GM12878 (cell line): ENCODE measurements around the gene ARHGAP5. TPM values are rescaled to one million over a fixed set of nuclear protein-coding genes. Genes with fewer than 3 reads are reported as not detected.

Source experiments
- ATAC-seq: fragments of 200-7000 bp; cut with Tn5 transposase; 3 replicates; pipeline ENCODE4 v1.9.1; 2020; ENCODE audit warnings: mild to moderate bottlenecking, moderate library complexity
- BruUV-seq: library from RNA; stranded (reverse); fragments of 400-500 nt; replicated peaks from 2 replicates; lab custom pipeline; 2021; lab: Mats Ljungman, UMichigan
- CTCF ChIA-PET: fragments of 300-600 bp; sonication (Branson Sonifier 250); formaldehyde crosslinking; extraction: SDS; loops from one replicate; lab custom pipeline; 2021; ENCODE audit warnings: inconsistent platforms; lab: Yijun Ruan, JAX
- POLR2A ChIA-PET: fragments of 350-600 bp; formaldehyde crosslinking; extraction: SDS; loops from one replicate; lab custom pipeline; 2021; ENCODE audit warnings: inconsistent platforms; lab: Charles Lee
- RAD21 ChIA-PET: fragments of 300-600 bp; sonication (Branson Sonifier 250); formaldehyde crosslinking; loops from one replicate; lab custom pipeline; 2023; ENCODE audit warnings: antibody characterized with exemption; ENCODE audit not compliant: unreplicated experiment; lab: Charles Lee
- SMC1A ChIA-PET: fragments of 300-600 bp; sonication (Branson Sonifier 250); formaldehyde crosslinking; loops from one replicate; lab custom pipeline; 2023; ENCODE audit not compliant: unreplicated experiment, uncharacterized antibody; lab: Charles Lee
- DNase-seq: peaks from one replicate; pipeline ENCODE4 v3.0.0-alpha.2; 2011; ENCODE audit warnings: low read depth, low spot score
- FAIRE-seq: peaks from 3 replicates; lab custom pipeline; 2011; peaks lifted over from hg19 to GRCh38; lab: Jason Lieb, UNC
- H2AFZ ChIP-seq: 2 replicates; pipeline ENCODE4 v1.6.0; 2011; ENCODE audit warnings: low read depth, low read length, control low read depth; ENCODE audit not compliant: control insufficient read depth
- H3K27ac ChIP-seq: 2 replicates; pipeline ENCODE4 v1.5.1; 2011; ENCODE audit warnings: control low read depth; ENCODE audit not compliant: control insufficient read depth, insufficient read depth
- H3K27me3 ChIP-seq, 2 experiments: replicated peaks in 1 of 2; 2 replicates each; pipeline versions ENCODE4 v1.6.0 to v1.6.1; 2011; ENCODE audit warnings: low read length in 1 of 2; ENCODE audit not compliant: control insufficient read depth in 2 of 2, insufficient read depth in 2 of 2
- H3K36me3 ChIP-seq, 2 experiments: 2 replicates each; pipeline ENCODE4 v1.5.1; 2011; ENCODE audit warnings: low read length in 1 of 2; ENCODE audit not compliant: control insufficient read depth in 2 of 2, insufficient read depth in 2 of 2
- H3K4me1 ChIP-seq: 2 replicates; pipeline ENCODE4 v1.6.1; 2011; ENCODE audit warnings: mild to moderate bottlenecking, low read length, moderate library complexity, mixed read lengths; ENCODE audit not compliant: control insufficient read depth, insufficient read depth
- H3K4me2 ChIP-seq: 2 replicates; pipeline ENCODE4 v1.6.0; 2011; ENCODE audit warnings: control low read depth; ENCODE audit not compliant: control insufficient read depth, insufficient read depth
- H3K4me3 ChIP-seq: fragments of 200-600 bp; sonication (generic); 2 replicates; pipeline ENCODE4 v1.5.1; 2016
- H3K79me2 ChIP-seq: 2 replicates; pipeline ENCODE4 v1.6.0; 2011; ENCODE audit warnings: low read length; ENCODE audit not compliant: control insufficient read depth, insufficient read depth
- H3K9ac ChIP-seq: 2 replicates; pipeline ENCODE4 v1.8.0; 2011; ENCODE audit warnings: low read length, control low read depth, mixed read lengths; ENCODE audit not compliant: control insufficient read depth, insufficient read depth
- H3K9me3 ChIP-seq: replicated peaks from 3 replicates; pipeline ENCODE4 v1.5.1; 2011; ENCODE audit warnings: mild to moderate bottlenecking, low read length; ENCODE audit not compliant: control insufficient read depth, insufficient read depth
- H4K20me1 ChIP-seq: 2 replicates; pipeline ENCODE4 v1.6.0; 2011; ENCODE audit not compliant: control insufficient read depth, insufficient read depth
- CREB1 ChIP-seq: IDR thresholded peaks from 2 replicates; pipeline ENCODE4 v1.6.1; 2012; ENCODE audit warnings: low read depth, mild to moderate bottlenecking, inconsistent platforms
- HCFC1 ChIP-seq: fragments of 150-350 bp; IDR thresholded peaks from 2 replicates; pipeline ENCODE4 v1.6.1; 2014; ENCODE audit warnings: low read length
- HDAC2 ChIP-seq: fragments of 200-600 bp; sonication (generic); IDR thresholded peaks from 2 replicates; pipeline ENCODE4 v1.6.1; 2017
- KAT2A ChIP-seq: conservative IDR thresholded peaks from 2 replicates; pipeline ENCODE4 v1.6.1; 2011; ENCODE audit warnings: low read depth, low read length; ENCODE audit not compliant: control insufficient read depth
- RB1 ChIP-seq: fragments of 450-650 bp; formaldehyde crosslinking; IDR thresholded peaks from 2 replicates; pipeline ENCODE4 v1.6.1; 2017; ENCODE audit warnings: mild to moderate bottlenecking, borderline replicate concordance
- RFX5 ChIP-seq: IDR thresholded peaks from 2 replicates; pipeline ENCODE4 v1.6.1; 2011; ENCODE audit warnings: low read depth, low read length, improper control_type of control experiment
- SREBF1 ChIP-seq: IDR thresholded peaks from 2 replicates; pipeline ENCODE4 v1.6.1; 2012; ENCODE audit warnings: mild to moderate bottlenecking, low read length
- WGBS: methylation state at CpG from one replicate; pipeline ENCODE4 v1.1.6; 2016; ENCODE audit warnings: low lambda C conversion rate; ENCODE audit not compliant: insufficient replicate concordance, insufficient coverage; ENCODE audit errors: missing lambda C conversion rate; 5-methylcytosine and 5-hydroxymethylcytosine counted together
- in situ Hi-C: fragments of 300-500 bp; cut with MboI; formaldehyde crosslinking; loops from 9 replicates; pipeline ENCODE4 v1.14.3; 2018; ENCODE audit warnings: mixed read lengths
- intact Hi-C: fragments of 100-400 bp; cut with micrococcal nuclease; formaldehyde crosslinking; loops from one replicate; pipeline ENCODE4 v1.14.2; 2022; ENCODE audit not compliant: unreplicated experiment
- polyA plus RNA-seq, 11 experiments: library from polyadenylated mRNA; depleted of rRNA in 4 of 11; unstranded in 6 of 11; stranded (reverse) in 5 of 11; fragments of >200 nt; fragmentation: Nextera tagmentation in 4 of 11; fragmentation: Illumina TruSeq in 1 of 11; extraction: Ambion mirVana in 4 of 11; extraction: Trizol in 1 of 11; gene quantifications; 1 replicate in 1 of 11; 2 replicates in 10 of 11; pipeline versions ENCODE4 v1.2.1 to v1.2.3, GENCODE V29; 2011 to 2016; ENCODE audit warnings: inconsistent platforms in 2 of 11, missing spikeins in 2 of 11, low read depth in 1 of 11
- total RNA-seq, 4 experiments: library from RNA; depleted of rRNA in 3 of 4; stranded (reverse); fragments of >200 nt in 3 of 4; fragmentation: Illumina TruSeq in 1 of 4; extraction: Trizol in 1 of 4; gene quantifications; 2 replicates each; pipeline versions ENCODE4 v1.2.1 to v1.2.3, GENCODE V29; 2013 to 2021
- TF ChIP-seq, protein P1 (sequence below): IDR thresholded peaks from 2 replicates; pipeline ENCODE4 v1.6.1; 2012; ENCODE audit warnings: mild to moderate bottlenecking, low read depth, low read length

Gene ARHGAP5
- total and polyA plus RNA-seq, 10 of the 15 experiments (the other 5 are each of a cell fraction or from before 2014, with no cell fraction given) = 0.91 to 19.6 (median 7.2) TPM

DNA sequence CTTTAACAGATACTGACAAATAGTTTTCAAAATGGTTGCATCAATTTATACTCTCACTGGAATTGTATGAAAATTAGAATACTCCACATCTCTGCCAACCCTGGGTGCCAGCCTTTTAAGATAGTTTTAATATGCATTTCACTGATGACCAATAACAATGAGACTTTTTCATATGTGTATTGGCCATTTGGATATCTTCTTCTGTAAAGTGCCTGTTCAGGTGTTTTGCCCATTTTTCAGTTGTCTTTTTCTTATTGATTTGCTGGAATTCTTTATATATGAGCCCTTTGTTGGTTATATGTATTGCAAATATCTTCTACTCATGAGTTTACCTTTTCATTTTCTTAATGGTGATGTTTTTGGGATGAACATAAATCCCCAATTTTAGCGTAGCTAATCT lies 108.0 kb downstream of the ARHGAP5 start:
- DNase-seq = no peak
- H3K27ac ChIP-seq = no peak overlapping the region
- H3K4me2 ChIP-seq = no peak overlapping the region
- no TSS peak for BruUV-seq
- peaks cover 5% of the 10 kb centered on the region for H3K4me1 ChIP-seq
- no peaks in the 10 kb centered on the region; the same call in 1 of the 3 replicates for H3K9me3 ChIP-seq
- no peak overlapping the region for H3K4me3 ChIP-seq
- H4K20me1 ChIP-seq = no peaks in the 10 kb centered on the region
- H3K36me3 ChIP-seq = no peaks in the 10 kb centered on the region
- SMC1A ChIA-PET = interaction anchor here (2.4 kb wide), 1 partner anchor 14 kb away, joined by 12 read pairs; no protein-coding TSS in a partner anchor
- no peak overlapping the region for H2AFZ ChIP-seq
- no peak for ATAC-seq
- no peaks in the 10 kb centered on the region for H3K27me3 ChIP-seq
- no peak for FAIRE-seq
- CTCF ChIA-PET = interaction anchor here (0.6 kb wide), 1 partner anchor 35 kb away, joined by 5 read pairs; no protein-coding TSS in a partner anchor
- H3K9ac ChIP-seq = no peak overlapping the region
- intact Hi-C loops = no loop called here
- H3K79me2 ChIP-seq = no peaks in the 10 kb centered on the region
- TF ChIP-seq CREB1 (no peak), RFX5 (no peak), RB1 (no peak), SREBF1 (no peak), HDAC2 (no peak), KAT2A (no peak), HCFC1 (no peak)
- TF ChIP-seq, protein P1, sequence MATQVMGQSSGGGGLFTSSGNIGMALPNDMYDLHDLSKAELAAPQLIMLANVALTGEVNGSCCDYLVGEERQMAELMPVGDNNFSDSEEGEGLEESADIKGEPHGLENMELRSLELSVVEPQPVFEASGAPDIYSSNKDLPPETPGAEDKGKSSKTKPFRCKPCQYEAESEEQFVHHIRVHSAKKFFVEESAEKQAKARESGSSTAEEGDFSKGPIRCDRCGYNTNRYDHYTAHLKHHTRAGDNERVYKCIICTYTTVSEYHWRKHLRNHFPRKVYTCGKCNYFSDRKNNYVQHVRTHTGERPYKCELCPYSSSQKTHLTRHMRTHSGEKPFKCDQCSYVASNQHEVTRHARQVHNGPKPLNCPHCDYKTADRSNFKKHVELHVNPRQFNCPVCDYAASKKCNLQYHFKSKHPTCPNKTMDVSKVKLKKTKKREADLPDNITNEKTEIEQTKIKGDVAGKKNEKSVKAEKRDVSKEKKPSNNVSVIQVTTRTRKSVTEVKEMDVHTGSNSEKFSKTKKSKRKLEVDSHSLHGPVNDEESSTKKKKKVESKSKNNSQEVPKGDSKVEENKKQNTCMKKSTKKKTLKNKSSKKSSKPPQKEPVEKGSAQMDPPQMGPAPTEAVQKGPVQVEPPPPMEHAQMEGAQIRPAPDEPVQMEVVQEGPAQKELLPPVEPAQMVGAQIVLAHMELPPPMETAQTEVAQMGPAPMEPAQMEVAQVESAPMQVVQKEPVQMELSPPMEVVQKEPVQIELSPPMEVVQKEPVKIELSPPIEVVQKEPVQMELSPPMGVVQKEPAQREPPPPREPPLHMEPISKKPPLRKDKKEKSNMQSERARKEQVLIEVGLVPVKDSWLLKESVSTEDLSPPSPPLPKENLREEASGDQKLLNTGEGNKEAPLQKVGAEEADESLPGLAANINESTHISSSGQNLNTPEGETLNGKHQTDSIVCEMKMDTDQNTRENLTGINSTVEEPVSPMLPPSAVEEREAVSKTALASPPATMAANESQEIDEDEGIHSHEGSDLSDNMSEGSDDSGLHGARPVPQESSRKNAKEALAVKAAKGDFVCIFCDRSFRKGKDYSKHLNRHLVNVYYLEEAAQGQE = no peak
- WGBS = 96% methylated on average over 1 of the region's 1 CpG
- in situ Hi-C loops = no loop called here
- RAD21 ChIA-PET = no interaction called here
- POLR2A ChIA-PET = no interaction called here
